H1 (cell line): ENCODE data around the gene MLF1. TPM values are rescaled to one million over a fixed set of nuclear protein-coding genes. Genes with fewer than 3 reads are reported as not detected.

Experiments used
- CTCF ChIA-PET: fragments of 300-600 bp; sonication (Branson Sonifier 250); formaldehyde crosslinking; loops from one replicate; lab custom pipeline; 2021; ENCODE audit not compliant: partially characterized antibody; lab: Charles Lee
- POLR2A ChIA-PET: fragments of 300-600 bp; sonication (Branson Sonifier 250); formaldehyde crosslinking; loops from one replicate; lab custom pipeline; 2021; ENCODE audit warnings: inconsistent platforms; ENCODE audit not compliant: partially characterized antibody; lab: Charles Lee
- DNase-seq, 2 experiments: peaks; one replicate each; pipeline versions ENCODE4 v3.0.0 to v3.0.0-alpha.2; 2010 to 2022; ENCODE audit warnings: low spot score in 2 of 2, low read depth in 1 of 2, mixed read lengths in 1 of 2
- FAIRE-seq: peaks from 2 replicates; lab custom pipeline; 2011; peaks lifted over from hg19 to GRCh38; lab: Jason Lieb, UNC
- H2AFZ ChIP-seq: 2 replicates; pipeline ENCODE4 v1.8.1; 2012; ENCODE audit warnings: low read length, inconsistent platforms
- H2AK5ac ChIP-seq: 2 replicates; pipeline ENCODE4 v1.6.1; 2013; ENCODE audit warnings: low read depth, low read length
- H2BK120ac ChIP-seq: replicated peaks from 2 replicates; pipeline ENCODE3; 2013; ENCODE audit warnings: low read depth, low read length, inconsistent platforms
- H2BK12ac ChIP-seq: 2 replicates; pipeline ENCODE4 v1.6.1; 2013; ENCODE audit warnings: low read depth, low read length
- H2BK15ac ChIP-seq: 2 replicates; pipeline ENCODE4 v1.6.1; 2013; ENCODE audit warnings: low read length
- H2BK20ac ChIP-seq: 2 replicates; pipeline ENCODE4 v1.6.1; 2013; ENCODE audit warnings: low read length
- H2BK5ac ChIP-seq: 2 replicates; pipeline ENCODE4 v1.6.1; 2013; ENCODE audit warnings: low read depth, low read length
- H3K14ac ChIP-seq: 2 replicates; pipeline ENCODE4 v1.6.1; 2013; ENCODE audit warnings: inconsistent platforms; ENCODE audit not compliant: insufficient read length
- H3K18ac ChIP-seq: 2 replicates; pipeline ENCODE4 v1.6.1; 2013; ENCODE audit warnings: low read length; ENCODE audit errors: extremely low read depth
- H3K23ac ChIP-seq: 2 replicates; pipeline ENCODE4 v1.6.1; 2013; ENCODE audit warnings: inconsistent platforms; ENCODE audit not compliant: insufficient read length
- H3K23me2 ChIP-seq: 2 replicates; pipeline ENCODE4 v1.6.1; 2013; ENCODE audit warnings: low read depth, low read length
- H3K27ac ChIP-seq: 2 replicates; pipeline ENCODE4 v1.6.1; 2011; ENCODE audit warnings: low read depth, low read length, inconsistent platforms
- H3K27me3 ChIP-seq, 4 experiments: replicated peaks in 1 of 4; 1 replicate in 1 of 4; 2 replicates in 3 of 4; pipeline versions ENCODE4 v1.6.1 to v1.8.1; 2011 to 2013; ENCODE audit warnings: low read length in 3 of 4, mild to moderate bottlenecking in 3 of 4, inconsistent platforms in 2 of 4, mixed read lengths in 2 of 4, moderate library complexity in 1 of 4; ENCODE audit not compliant: control insufficient read depth in 3 of 4, insufficient read depth in 3 of 4; ENCODE audit errors: extremely low read depth in 1 of 4
- H3K36me3 ChIP-seq, 4 experiments: 2 replicates each; pipeline versions ENCODE4 v1.6.1 to v1.8.1; 2011 to 2013; ENCODE audit warnings: mild to moderate bottlenecking in 4 of 4, low read length in 3 of 4, moderate library complexity in 2 of 4, control low read depth in 1 of 4, inconsistent platforms in 1 of 4; ENCODE audit not compliant: insufficient read depth in 4 of 4, control insufficient read depth in 2 of 4
- H3K4ac ChIP-seq: replicated peaks from 2 replicates; pipeline ENCODE3; 2013; ENCODE audit warnings: low read length, low read depth, mixed read lengths, inconsistent platforms; ENCODE audit not compliant: insufficient read length
- H3K4me1 ChIP-seq, 4 experiments: replicated peaks in 1 of 4; 1 replicate in 1 of 4; 2 replicates in 3 of 4; pipeline versions ENCODE4 v1.6.1 to v1.8.1; 2011 to 2013; ENCODE audit warnings: low read length in 3 of 4, inconsistent platforms in 2 of 4, mixed read lengths in 1 of 4; ENCODE audit not compliant: insufficient read depth in 4 of 4, control insufficient read depth in 3 of 4
- H3K4me2 ChIP-seq, 2 experiments: 2 replicates each; pipeline versions ENCODE4 v1.6.1 to v1.8.1; 2011 to 2013; ENCODE audit warnings: low read depth in 2 of 2, low read length in 2 of 2, control low read depth in 1 of 2, inconsistent platforms in 1 of 2, mild to moderate bottlenecking in 1 of 2; ENCODE audit not compliant: insufficient read depth in 1 of 2
- H3K4me3 ChIP-seq, 4 experiments: fragments of 200-600, 300-600 bp in 1 of 4; sonication (generic), shearing (Covaris generic), sonication (Bioruptor Twin) in 1 of 4; 2 replicates each; pipeline versions ENCODE4 v1.5.1 to v1.8.1; 2011 to 2016; ENCODE audit warnings: low read length in 4 of 4, low read depth in 3 of 4, control low read depth in 2 of 4, inconsistent platforms in 2 of 4, mild to moderate bottlenecking in 2 of 4, mixed read lengths in 1 of 4, moderate library complexity in 1 of 4; ENCODE audit not compliant: insufficient read depth in 2 of 4; ENCODE audit errors: extremely low read depth in 1 of 4
- H3K56ac ChIP-seq: replicated peaks from 2 replicates; pipeline ENCODE3; 2013; ENCODE audit warnings: low read depth, mild to moderate bottlenecking, mixed read lengths, low read length, inconsistent platforms; ENCODE audit not compliant: insufficient read length
- H3K79me1 ChIP-seq: 2 replicates; pipeline ENCODE4 v1.6.1; 2013; ENCODE audit warnings: low read depth, low read length, control low read depth
- H3K79me2 ChIP-seq, 2 experiments: 2 replicates each; pipeline versions ENCODE4 v1.6.1 to v1.8.1; 2012 to 2013; ENCODE audit warnings: low read length in 2 of 2, mild to moderate bottlenecking in 2 of 2, inconsistent platforms in 1 of 2; ENCODE audit not compliant: insufficient read depth in 2 of 2, control insufficient read depth in 1 of 2
- H3K9ac ChIP-seq, 4 experiments: replicated peaks in 1 of 4; 1 replicate in 1 of 4; 2 replicates in 3 of 4; pipeline versions ENCODE4 v1.6.1 to v1.8.1; 2011 to 2013; ENCODE audit warnings: low read depth in 3 of 4, low read length in 3 of 4, control low read depth in 2 of 4, mild to moderate bottlenecking in 2 of 4, moderate library complexity in 2 of 4, inconsistent platforms in 1 of 4; ENCODE audit errors: extremely low read depth in 1 of 4
- H3K9me3 ChIP-seq, 2 experiments: 2 replicates each; pipeline versions ENCODE4 v1.6.1 to v1.8.1; 2012 to 2013; ENCODE audit warnings: mild to moderate bottlenecking in 2 of 2, moderate library complexity in 2 of 2, control low read depth in 1 of 2, inconsistent platforms in 1 of 2, low read depth in 1 of 2, low read length in 1 of 2, mixed read lengths in 1 of 2; ENCODE audit not compliant: insufficient read depth in 2 of 2
- H4K20me1 ChIP-seq, 2 experiments: replicated peaks in 1 of 2; 2 replicates each; pipeline versions ENCODE3 to v1.8.1; 2011 to 2013; ENCODE audit warnings: inconsistent platforms in 2 of 2, low read length in 2 of 2, mild to moderate bottlenecking in 1 of 2; ENCODE audit not compliant: insufficient read depth in 2 of 2, control insufficient read depth in 1 of 2
- H4K5ac ChIP-seq: 2 replicates; pipeline ENCODE4 v1.6.1; 2013; ENCODE audit warnings: low read length, low read depth, mixed read lengths, inconsistent platforms; ENCODE audit not compliant: insufficient read length
- H4K8ac ChIP-seq: 2 replicates; pipeline ENCODE4 v1.8.0; 2013; ENCODE audit warnings: mild to moderate bottlenecking, moderate library complexity, low read length, inconsistent platforms; ENCODE audit not compliant: insufficient read depth; ENCODE audit errors: extremely low read depth
- H4K91ac ChIP-seq: replicated peaks from 2 replicates; pipeline ENCODE3; 2013; ENCODE audit warnings: low read length, mixed read lengths, inconsistent platforms; ENCODE audit not compliant: insufficient read length
- CTCF ChIP-seq, 3 experiments: IDR thresholded peaks; 1 replicate in 2 of 3; 2 replicates in 1 of 3; pipeline versions ENCODE4 v1.5.1 to v1.6.1; 2011; ENCODE audit warnings: low read length in 3 of 3, mild to moderate bottlenecking in 3 of 3, inconsistent platforms in 2 of 3, low read depth in 1 of 3, moderate library complexity in 1 of 3; ENCODE audit not compliant: insufficient read depth in 1 of 3; ENCODE audit errors: control extremely low read depth in 1 of 3
- KDM1A ChIP-seq: fragments of 200-600, 300-600 bp; sonication (generic); IDR thresholded peaks from 2 replicates; pipeline ENCODE4 v1.7.1; 2016; ENCODE audit warnings: mild to moderate bottlenecking, low read length, borderline replicate concordance
- KDM4A ChIP-seq: IDR thresholded peaks from one replicate; pipeline ENCODE4 v1.7.1; 2012; ENCODE audit warnings: low read depth, mild to moderate bottlenecking, moderate library complexity, low read length, inconsistent platforms; ENCODE audit not compliant: severe bottlenecking
- RAD21 ChIP-seq, 2 experiments: IDR thresholded peaks in 1 of 2; conservative IDR thresholded peaks in 1 of 2; 2 replicates each; pipeline ENCODE4 v1.6.1; 2011; ENCODE audit warnings: low read depth in 2 of 2, low read length in 2 of 2, improper control_type of control experiment in 1 of 2, inconsistent platforms in 1 of 2, mild to moderate bottlenecking in 1 of 2, moderate library complexity in 1 of 2
- TBP ChIP-seq: IDR thresholded peaks from 2 replicates; pipeline ENCODE4 v1.6.1; 2011; ENCODE audit warnings: low read depth, low read length, improper control_type of control experiment
- WGBS, 2 experiments: shearing (Covaris generic) in 1 of 2; methylation state at CpG; one replicate each; pipeline versions ENCODE4 v1.1.6 to v1.1.7; 2013 to 2015; ENCODE audit warnings: low lambda C conversion rate in 2 of 2, mixed read lengths in 2 of 2, inconsistent platforms in 1 of 2, low coverage in 1 of 2, missing lambda C conversion rate in 1 of 2; ENCODE audit not compliant: insufficient replicate concordance in 2 of 2, insufficient coverage in 1 of 2, insufficient read length in 1 of 2; ENCODE audit errors: extremely low coverage in 1 of 2, missing lambda C conversion rate in 1 of 2; 5-methylcytosine and 5-hydroxymethylcytosine counted together
- polyA plus RNA-seq, 7 experiments: library from polyadenylated mRNA; depleted of rRNA in 3 of 7; stranded (reverse) in 5 of 7; unstranded in 2 of 7; fragments of >200 nt in 5 of 7; fragments of 200-250 nt in 2 of 7; gene quantifications; 1 replicate in 5 of 7; 2 replicates in 1 of 7; 4 replicates in 1 of 7; pipeline versions ENCODE4 v1.2.1 to v1.2.3, GENCODE V29; 2011 to 2013; ENCODE audit warnings: missing spikeins in 2 of 7, mixed read lengths in 2 of 7
- total RNA-seq: library from RNA; stranded (reverse); fragmentation: NEBNext Ultra II Directional; extraction: Animal tissue kit (Norgen Biotek cat#: 25700); gene quantifications from 2 replicates; pipeline ENCODE4 v1.2.1, GENCODE V29; 2021
- TF ChIP-seq, protein P1 (sequence below): IDR thresholded peaks from 2 replicates; pipeline ENCODE4 v1.6.1; 2012; ENCODE audit warnings: inconsistent platforms

Gene MLF1
- total and polyA plus RNA-seq, 2 of the 8 experiments (the other 6 are each of a cell fraction or from before 2014, with no cell fraction given), result 13.4 to 48.9 TPM

DNA sequence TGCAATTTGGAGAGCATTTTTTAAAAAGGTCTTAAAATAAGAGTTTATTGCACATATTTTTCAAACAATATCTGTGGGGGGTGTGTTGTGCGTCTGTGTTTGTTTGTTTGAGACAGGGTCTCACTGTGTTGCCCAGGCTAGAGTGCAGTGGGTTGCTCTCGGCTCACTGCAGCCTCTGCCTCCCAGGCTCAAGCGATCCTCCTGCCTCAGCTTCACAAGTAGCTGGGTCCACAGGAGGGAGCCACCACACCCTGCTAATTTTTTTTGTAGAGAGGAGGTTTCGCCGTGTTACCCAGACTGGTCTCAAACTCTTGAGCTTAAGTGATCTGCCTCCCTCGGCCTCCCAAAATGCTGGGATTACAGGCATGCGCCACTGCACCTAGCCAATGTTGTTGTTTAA, 2.7 kb downstream of the MLF1 start:
- no peak overlapping the region for H2BK120ac ChIP-seq
- no peak overlapping the region for H2BK12ac ChIP-seq
- no peaks in the 10 kb centered on the region; the same call in 1 of the 2 replicates for H3K79me1 ChIP-seq
- no peak overlapping the region for H3K18ac ChIP-seq
- no peak overlapping the region for H3K4ac ChIP-seq
- H2BK5ac ChIP-seq, result no peak overlapping the region
- peaks cover 0 to 4% of the 10 kb centered on the region in 2 experiments; a peak in 1 of 4 replicates for H3K79me2 ChIP-seq
- no peaks in the 10 kb centered on the region for H3K9me3 ChIP-seq
- H3K23me2 ChIP-seq, result peaks cover 15% of the 10 kb centered on the region
- no peak overlapping the region for H3K9ac ChIP-seq
- H4K20me1 ChIP-seq, result peaks cover 0 to 2% of the 10 kb centered on the region in 2 experiments
- H2BK20ac ChIP-seq, result no peak overlapping the region
- peaks cover 0 to 13% (median 10%) of the 10 kb centered on the region in 4 experiments; a peak in 5 of 7 replicates for H3K27me3 ChIP-seq
- H3K36me3 ChIP-seq, result no peaks in the 10 kb centered on the region
- H3K27ac ChIP-seq, result no peak overlapping the region
- H4K91ac ChIP-seq, result no peak overlapping the region
- H3K4me1 ChIP-seq, result peaks cover 0 to 15% (median 3%) of the 10 kb centered on the region in 4 experiments; a peak in 2 of 7 replicates
- no peak overlapping the region for H4K8ac ChIP-seq
- H3K14ac ChIP-seq, result no peak overlapping the region
- ChIA-PET POLR2A (interaction anchor here (0.8 kb wide), 1 partner anchor 11 kb away, joined by 3 read pairs; no protein-coding TSS in a partner anchor), CTCF (interaction anchor here (0.9 to 1.9 kb wide), 3 partner anchors 11 to 71 kb away, joined by 3 to 6 read pairs (median 4); partner anchors contain the start of gene GFM1)
- no peak overlapping the region for H3K56ac ChIP-seq
- H3K4me2 ChIP-seq, result no peak overlapping the region
- WGBS, 2 experiments, result 86% methylated on average over 7 of the region's 7 CpGs; no CpG with 5 or more reads in 1 of the 2 experiments
- H3K4me3 ChIP-seq, result no peak overlapping the region
- no peak for FAIRE-seq
- H4K5ac ChIP-seq, result no peak overlapping the region
- no peak overlapping the region for H2AFZ ChIP-seq
- TF ChIP-seq RAD21 (IDR thresholded peaks at IDR 0.05 in 1 of 2, conservative IDR thresholded peaks at IDR 0.05 in 1 of 2; ENCODE audit: low read depth in 2 of 2, low read length in 2 of 2), result peak; percentile 36 to 42; a peak in 3 of 4 replicates
- peak; percentile 13; the same call in 1 of the 2 replicates for TF ChIP-seq KDM1A
- TF ChIP-seq, protein P1, sequence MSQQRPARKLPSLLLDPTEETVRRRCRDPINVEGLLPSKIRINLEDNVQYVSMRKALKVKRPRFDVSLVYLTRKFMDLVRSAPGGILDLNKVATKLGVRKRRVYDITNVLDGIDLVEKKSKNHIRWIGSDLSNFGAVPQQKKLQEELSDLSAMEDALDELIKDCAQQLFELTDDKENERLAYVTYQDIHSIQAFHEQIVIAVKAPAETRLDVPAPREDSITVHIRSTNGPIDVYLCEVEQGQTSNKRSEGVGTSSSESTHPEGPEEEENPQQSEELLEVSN, result no peak
- peak in 2 of 3 experiments; percentile 11 to 29; a peak in 2 of 4 replicates for TF ChIP-seq CTCF (IDR thresholded peaks at IDR 0.05; ENCODE audit: control extremely low read depth in 1 of 3, insufficient read depth in 1 of 3, low read depth in 1 of 3, low read length in 3 of 3)
- TF ChIP-seq KDM4A, result no peak
- TF ChIP-seq TBP, result no peak
- no peak overlapping the region for H2AK5ac ChIP-seq
- no peak overlapping the region for H3K23ac ChIP-seq
- H2BK15ac ChIP-seq, result no peak overlapping the region
- DNase-seq, result no peak
